HG03196 (cell line): ENCODE data around the gene FRG2B.
A peak's percentile ranks its signal among the peaks of the same experiment; 100 is the strongest.
"Not testable (repeated sequence)": the region's sequence is repeated elsewhere in the genome, so short reads cannot be mapped to it uniquely, and the experiment has no call there.

Experiments used
- ATAC-seq: cut with Tn5 transposase; IDR thresholded peaks from one replicate; pipeline ENCODE4 v1.9.1; 2021; ENCODE audit not compliant: unreplicated experiment

The FRG2B gene

GRCh38 chr10:133626695-133627094 lies at the start of gene FRG2B:
FRG2B (minus strand) TSS chr10:133626795; CDS start chr10:133626742, 53 bp downstream.
- ATAC-seq, result not testable (repeated sequence)

GRCh38 chr10:133667446-133667845 lies 40.9 kb upstream of the FRG2B start:
- not testable (repeated sequence) for ATAC-seq

GRCh38 chr10:133663544-133664160 lies 37.1 kb upstream of the FRG2B start:
- not testable (repeated sequence) for ATAC-seq

GRCh38 chr10:133661122-133661521 lies 34.5 kb upstream of the FRG2B start:
- ATAC-seq, result not testable (repeated sequence)

- not testable (repeated sequence) for ATAC-seq
These were observed 33.9 kb upstream of the FRG2B start for GRCh38 chr10:133660516-133660915.

- ATAC-seq, result not testable (repeated sequence)
These were observed 30.7 kb upstream of the FRG2B start for GRCh38 chr10:133657276-133657675.

- ATAC-seq, result not testable (repeated sequence)
These were observed 22.4 kb upstream of the FRG2B start for GRCh38 chr10:133648872-133649455.

GRCh38 chr10:133647075-133647748 lies 20.6 kb upstream of the FRG2B start:
- peak; percentile 86 for ATAC-seq

GRCh38 chr10:133637846-133638235 lies 11.2 kb upstream of the FRG2B start:
- ATAC-seq, result not testable (repeated sequence)

GRCh38 chr10:133637202-133637845 lies 10.7 kb upstream of the FRG2B start:
- not testable (repeated sequence) for ATAC-seq

GRCh38 chr10:133630723-133631249 lies 4.2 kb upstream of the FRG2B start:
- not testable (repeated sequence) for ATAC-seq

- not testable (repeated sequence) for ATAC-seq
These were observed 4.1 kb downstream of the FRG2B start for GRCh38 chr10:133622544-133622943.

GRCh38 chr10:133618851-133619250 lies 7.7 kb downstream of the FRG2B start:
- ATAC-seq, result no peak

GRCh38 chr10:133617196-133617595 lies 9.4 kb downstream of the FRG2B start:
- no peak for ATAC-seq

- no peak for ATAC-seq
These were observed 10.0 kb downstream of the FRG2B start for GRCh38 chr10:133616371-133617130.

GRCh38 chr10:133614830-133615580 lies 11.6 kb downstream of the FRG2B start:
- ATAC-seq, result no peak

GRCh38 chr10:133613699-133614098 lies 12.9 kb downstream of the FRG2B start:
- no peak for ATAC-seq

GRCh38 chr10:133611079-133611478 lies 15.5 kb downstream of the FRG2B start:
- ATAC-seq, result no peak

- no peak for ATAC-seq
These were observed 17.7 kb downstream of the FRG2B start for GRCh38 chr10:133608855-133609254.

GRCh38 chr10:133603434-133603833 lies 23.2 kb downstream of the FRG2B start:
- not testable (repeated sequence) for ATAC-seq
